Left forelimb (tissue), 1 donor: ENCODE data around the gene DSE.
"Not testable (repeated sequence)": the region's sequence is repeated elsewhere in the genome, so short reads cannot be mapped to it uniquely, and the experiment has no call there.

ENCODE experiments used
- DNase-seq: peaks from one replicate; pipeline ENCODE4 v3.0.0-alpha.2; 2018; ENCODE audit warnings: low spot score

Gene DSE

DNA sequence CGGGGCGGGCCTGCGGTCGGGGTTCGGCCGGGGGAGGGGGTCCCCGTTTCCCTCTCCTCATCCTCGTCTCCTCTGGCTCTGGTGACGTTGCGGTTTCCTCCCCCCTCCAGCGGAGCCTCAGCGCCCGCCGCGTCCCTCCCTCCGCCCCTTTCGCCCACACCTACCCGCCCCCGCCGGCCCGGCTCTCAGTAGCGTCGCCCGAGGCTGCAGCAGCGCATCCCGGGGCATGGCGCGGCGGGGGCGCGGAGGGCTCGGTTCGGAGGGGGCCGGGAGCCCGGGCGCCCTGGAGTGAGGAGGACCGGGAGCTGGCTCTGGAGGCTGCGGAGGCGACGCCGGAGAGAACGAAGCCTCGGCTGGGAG lies at the start of gene DSE:
Gene DSE, plus strand, starts transcription at position 188 of the 360 bp plus-strand sequence. CDS start 28,304 bp downstream, outside the sequence.
- DNase-seq = peak; percentile 93

GRCh38 chr6:116321933-116322332 lies 48.8 kb upstream of the DSE start:
- DNase-seq = not testable (repeated sequence)

GRCh38 chr6:116323863-116324262 lies 46.9 kb upstream of the DSE start:
- DNase-seq = no peak

GRCh38 chr6:116325634-116326132 lies 45.1 kb upstream of the DSE start:
- DNase-seq = not testable (repeated sequence)

GRCh38 chr6:116326181-116326671 lies 44.5 kb upstream of the DSE start:
- no peak for DNase-seq

DNA sequence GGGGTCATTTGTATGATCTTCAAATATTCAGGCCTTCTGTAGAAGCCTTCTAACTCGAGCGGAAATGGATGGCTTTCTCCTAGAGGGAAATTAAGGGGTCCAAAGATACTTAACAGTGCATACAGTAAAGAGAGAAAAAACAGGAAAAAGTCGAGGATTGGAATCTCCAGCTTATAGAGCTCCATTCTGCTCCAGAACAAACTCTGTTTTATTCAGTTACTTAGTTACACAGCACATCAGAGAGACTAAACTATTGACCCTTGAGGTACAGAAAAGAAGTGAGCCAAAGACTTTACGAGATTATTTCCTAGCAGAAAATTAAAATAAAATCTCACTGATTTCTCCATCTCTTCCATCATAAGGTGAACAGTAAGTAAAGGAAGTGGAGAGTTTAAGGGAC lies 43.8 kb upstream of the DSE start:
- no peak for DNase-seq

GRCh38 chr6:116327803-116328527 lies 42.8 kb upstream of the DSE start:
- DNase-seq = no peak

- DNase-seq = no peak
Measured at GRCh38 chr6:116328528-116328903, 42.2 kb upstream of the DSE start.

DNA sequence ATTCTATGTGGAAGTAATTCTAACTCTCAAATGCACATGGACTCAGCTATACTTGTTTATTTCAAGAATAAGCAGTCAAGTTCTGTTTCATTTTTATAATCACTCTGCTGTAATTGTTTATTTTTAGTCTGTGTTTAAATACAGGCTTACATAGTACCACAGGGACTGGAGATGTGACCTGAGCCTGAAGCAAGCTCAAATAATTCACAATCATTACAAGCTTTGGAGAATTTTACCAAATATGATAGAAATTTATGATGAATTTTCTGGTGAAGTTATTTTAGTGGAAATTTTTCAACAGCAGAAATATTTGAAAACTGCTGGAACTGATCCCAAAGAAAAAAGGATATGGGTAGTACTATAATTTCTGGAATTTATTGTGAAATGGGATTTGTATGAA lies 41.6 kb upstream of the DSE start:
- DNase-seq = no peak

DNA sequence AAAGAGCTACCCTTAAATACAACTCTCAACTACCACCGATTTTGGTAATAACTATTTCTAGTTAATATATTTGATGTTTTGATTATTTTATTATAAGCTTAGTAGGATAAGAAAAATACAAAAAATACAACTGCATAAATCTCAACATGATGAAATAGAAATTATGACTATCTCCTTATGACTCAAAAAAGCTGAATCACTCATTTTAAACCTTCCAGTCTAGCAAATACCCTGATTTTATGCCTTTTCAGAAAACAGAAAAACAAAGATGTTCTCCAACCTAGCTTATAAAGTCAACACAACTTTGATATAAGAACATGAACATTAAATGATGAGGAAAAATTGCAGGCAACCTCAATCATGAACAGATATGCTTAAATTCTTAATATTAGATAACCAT lies 40.2 kb upstream of the DSE start:
- DNase-seq = no peak

DNA sequence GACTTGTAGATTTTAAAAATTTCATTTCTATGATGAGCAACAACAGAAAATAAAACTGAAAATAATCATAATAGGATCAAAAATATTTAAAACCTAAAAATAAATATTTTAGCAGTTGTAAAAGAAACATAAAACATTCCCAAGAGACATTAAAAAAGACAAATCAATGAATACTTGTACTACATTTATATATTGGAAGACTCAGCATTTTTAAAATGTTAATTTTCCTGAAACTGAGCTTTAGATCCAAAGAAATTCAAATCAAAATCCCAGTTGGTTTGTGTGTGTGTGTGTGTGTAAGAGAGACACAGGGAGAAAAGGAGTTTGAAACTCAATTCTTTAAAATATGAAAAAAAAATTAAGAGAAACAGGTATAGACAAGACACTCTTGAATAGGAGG lies 38.7 kb upstream of the DSE start:
- no peak for DNase-seq

DNA sequence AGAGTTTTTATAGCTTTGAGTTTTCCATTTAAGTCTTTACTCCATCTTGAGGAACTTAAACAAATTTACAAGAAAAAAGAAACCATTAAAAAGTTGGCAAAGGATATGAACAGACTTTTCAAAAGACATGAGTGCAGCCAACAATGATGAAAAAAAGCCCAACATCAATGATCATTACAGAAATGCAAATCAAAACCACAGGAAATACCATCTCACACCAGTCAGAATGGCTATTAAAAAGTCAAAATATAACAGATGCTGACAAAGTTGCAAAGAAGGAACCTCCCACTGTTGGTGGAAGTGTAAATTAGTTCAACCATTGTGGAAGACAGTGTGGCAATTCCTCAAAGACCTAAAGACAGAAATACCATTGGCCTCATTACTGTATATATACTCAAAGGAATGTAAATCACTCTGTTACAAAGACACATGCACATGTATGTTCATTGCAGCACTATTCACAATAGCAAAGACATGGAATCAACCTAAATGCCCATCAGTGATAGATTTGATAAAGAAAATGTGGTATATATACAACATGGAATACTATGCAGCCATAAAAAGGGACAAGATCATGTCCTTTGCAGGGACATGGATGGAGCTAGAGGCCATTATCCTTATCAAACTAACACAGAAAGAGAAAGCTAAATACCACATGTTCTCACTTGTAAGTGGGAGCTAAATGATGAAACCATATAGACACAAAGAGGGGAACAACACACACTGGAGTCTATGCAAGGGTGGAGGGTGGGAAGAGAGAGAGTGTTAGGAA lies 35.9 kb upstream of the DSE start:
- DNase-seq = not testable (repeated sequence)

DNA sequence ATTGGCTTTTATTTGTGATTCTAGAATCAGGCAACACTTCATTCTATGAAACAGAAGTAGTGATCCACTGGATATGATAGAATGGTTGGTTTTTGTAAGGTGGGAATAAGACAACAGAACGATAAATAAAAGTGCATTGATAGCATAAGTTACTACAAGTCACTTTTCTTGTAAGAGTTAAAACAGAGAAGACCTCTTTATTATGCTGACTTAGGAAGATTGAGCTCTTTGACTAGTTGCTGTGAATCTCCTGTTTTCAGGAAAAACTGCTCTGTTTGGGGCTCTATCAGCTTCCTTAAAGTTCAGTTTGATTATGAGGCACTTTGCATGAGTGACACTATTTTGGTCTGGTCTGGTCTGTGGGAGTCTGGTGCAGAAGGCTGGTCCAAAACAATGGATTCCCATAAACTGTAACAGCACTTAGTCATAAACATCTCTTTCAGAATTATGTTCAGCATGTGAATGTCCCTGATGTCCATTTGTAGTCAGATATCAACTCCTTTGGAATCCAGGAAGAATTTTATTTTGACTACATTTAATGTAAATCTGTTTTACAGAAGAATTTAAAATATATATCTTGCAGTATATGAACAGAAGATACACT lies 35.0 kb upstream of the DSE start:
- DNase-seq = no peak

DNA sequence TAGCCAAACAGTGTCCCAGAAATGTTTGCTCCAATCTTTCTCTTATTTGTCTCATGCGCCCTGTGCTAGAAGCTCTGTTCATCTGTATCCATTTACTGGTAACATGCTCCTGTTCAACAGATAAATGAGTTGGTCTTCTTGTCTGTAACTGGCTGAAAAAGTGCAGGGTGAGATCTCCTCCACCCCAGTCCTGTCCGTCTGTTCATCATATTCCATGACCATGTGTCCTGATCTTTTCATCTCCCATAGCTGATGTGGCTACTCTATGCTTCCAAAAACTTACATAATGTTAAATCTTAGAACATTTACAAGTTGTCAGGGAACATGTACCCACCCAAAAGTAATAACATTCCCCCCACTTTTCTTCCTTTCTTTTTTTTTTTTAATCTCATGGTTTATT lies 31.8 kb upstream of the DSE start:
- no peak for DNase-seq

GRCh38 chr6:116340625-116341024 lies 30.1 kb upstream of the DSE start:
- DNase-seq = not testable (repeated sequence)

GRCh38 chr6:116349216-116349615 lies 21.5 kb upstream of the DSE start:
- no peak for DNase-seq

GRCh38 chr6:116351101-116351500 lies 19.6 kb upstream of the DSE start:
- no peak for DNase-seq

GRCh38 chr6:116352515-116353471 lies 18.0 kb upstream of the DSE start:
- no peak for DNase-seq

DNA sequence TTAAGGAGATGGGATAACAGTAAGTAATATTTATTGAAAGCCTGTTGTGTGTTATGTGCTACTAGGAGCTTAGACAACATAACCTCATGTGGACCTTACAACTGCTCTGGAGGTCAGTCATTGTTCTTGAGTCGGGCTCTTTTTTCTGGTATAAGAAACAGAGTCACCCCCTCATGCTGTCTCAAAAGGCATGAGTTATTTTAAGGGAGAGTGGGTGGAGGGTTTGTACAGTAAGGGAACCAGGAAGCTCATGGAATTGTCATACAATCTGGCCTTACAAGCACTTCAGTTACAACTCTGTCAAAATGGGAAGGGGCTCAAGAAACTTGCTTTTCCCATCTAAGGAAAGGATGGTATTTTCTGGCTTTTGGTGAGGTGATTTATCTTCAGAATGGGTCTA lies 16.5 kb upstream of the DSE start:
- DNase-seq = no peak

- DNase-seq = no peak
Measured at GRCh38 chr6:116355796-116356195, 15.0 kb upstream of the DSE start.

DNA sequence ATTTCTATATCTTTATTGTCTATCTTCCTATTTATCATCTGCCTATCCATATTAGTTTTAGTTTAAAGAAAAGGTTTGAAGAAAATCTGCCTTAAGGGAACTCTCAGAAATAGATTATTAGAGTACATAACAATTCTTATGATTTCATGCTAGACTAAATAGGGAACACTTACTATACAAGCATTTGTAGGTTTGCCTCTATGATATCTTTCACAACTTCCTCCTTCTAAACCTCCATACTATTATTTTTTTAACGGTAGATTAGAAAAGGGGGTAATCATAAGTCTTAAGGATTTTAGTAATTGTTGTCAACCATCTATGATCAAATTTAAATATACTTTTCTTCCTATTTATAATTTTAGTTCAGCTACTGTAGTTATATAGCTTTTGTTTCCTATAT lies 11.6 kb upstream of the DSE start:
- no peak for DNase-seq

GRCh38 chr6:116359835-116360234 lies 10.9 kb upstream of the DSE start:
- DNase-seq = no peak
